ENCODE data around the gene MRNIP.

GRCh38 chr5:179893076-179893957 is 34.7 kb upstream of the MRNIP start:
- TF ChIP-seq EGR1 (IDR thresholded peaks at IDR 0.05; ENCODE audit: low read depth in 2 of 2) = no peak
- TF ChIP-seq, protein P1, sequence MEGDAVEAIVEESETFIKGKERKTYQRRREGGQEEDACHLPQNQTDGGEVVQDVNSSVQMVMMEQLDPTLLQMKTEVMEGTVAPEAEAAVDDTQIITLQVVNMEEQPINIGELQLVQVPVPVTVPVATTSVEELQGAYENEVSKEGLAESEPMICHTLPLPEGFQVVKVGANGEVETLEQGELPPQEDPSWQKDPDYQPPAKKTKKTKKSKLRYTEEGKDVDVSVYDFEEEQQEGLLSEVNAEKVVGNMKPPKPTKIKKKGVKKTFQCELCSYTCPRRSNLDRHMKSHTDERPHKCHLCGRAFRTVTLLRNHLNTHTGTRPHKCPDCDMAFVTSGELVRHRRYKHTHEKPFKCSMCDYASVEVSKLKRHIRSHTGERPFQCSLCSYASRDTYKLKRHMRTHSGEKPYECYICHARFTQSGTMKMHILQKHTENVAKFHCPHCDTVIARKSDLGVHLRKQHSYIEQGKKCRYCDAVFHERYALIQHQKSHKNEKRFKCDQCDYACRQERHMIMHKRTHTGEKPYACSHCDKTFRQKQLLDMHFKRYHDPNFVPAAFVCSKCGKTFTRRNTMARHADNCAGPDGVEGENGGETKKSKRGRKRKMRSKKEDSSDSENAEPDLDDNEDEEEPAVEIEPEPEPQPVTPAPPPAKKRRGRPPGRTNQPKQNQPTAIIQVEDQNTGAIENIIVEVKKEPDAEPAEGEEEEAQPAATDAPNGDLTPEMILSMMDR (IDR thresholded peaks at IDR 0.05; ENCODE audit: low read depth, low read length, missing input control) = no peak
